ENCODE results near the gene LRRC23. TPM values are rescaled to one million over a fixed set of nuclear protein-coding genes. Genes with fewer than 3 reads are reported as not detected.
A peak's percentile ranks its signal among the peaks of the same experiment; 100 is the strongest.

LRRC23 gene
- total and polyA plus RNA-seq, 2 experiments from 2014 or later, result 2.4 to 9.1 TPM

- peak overlapping the region; percentile 89 for H3K4me3 ChIP-seq
- peaks cover 45% of the 10 kb centered on the region for H3K4me1 Mint-ChIP-seq
These were observed 32.2 kb downstream of the LRRC23 start for GRCh38 chr12:6936636-6937480.

More at GRCh38 chr12:6936636-6937480, 32.2 kb downstream of the LRRC23 start:
- peaks cover 44% of the 10 kb centered on the region for H3F3A ChIP-seq (replicated peaks; ENCODE audit: low read depth)
- ATAC-seq (peak; percentile 26), DNase-seq (ENCODE audit: low spot score) (peak; percentile 78)
- peaks cover 17% of the 10 kb centered on the region for H3K36me3 ChIP-seq (ENCODE audit: insufficient read depth)
- peak overlapping the region; percentile 79 for H3K4me3 Mint-ChIP-seq
- H3K27me3 Mint-ChIP-seq (ENCODE audit: insufficient read depth, low read depth, poor library complexity), result peaks cover 28% of the 10 kb centered on the region
- peak overlapping the region; percentile 97 for H3K27ac ChIP-seq (ENCODE audit: low read depth)
- peaks cover 3% of the 10 kb centered on the region; the same call in 1 of the 3 replicates for H3K9me3 Mint-ChIP-seq
- H3K79me2 ChIP-seq (replicated peaks; ENCODE audit: insufficient read depth), result peaks cover 22% of the 10 kb centered on the region
- TF ChIP-seq STAT1 (IDR thresholded peaks at IDR 0.05; ENCODE audit: unreplicated experiment), result no peak
- TF ChIP-seq REST (IDR thresholded peaks at IDR 0.05; ENCODE audit: unreplicated experiment), result no peak
- no peak for TF ChIP-seq JUNB (IDR thresholded peaks at IDR 0.05; ENCODE audit: unreplicated experiment)
- no peak for TF ChIP-seq EZH2 (IDR thresholded peaks at IDR 0.05; ENCODE audit: low read depth, unreplicated experiment)
- peak; percentile 55; the same call in 1 of the 2 replicates for TF ChIP-seq POLR2AphosphoS5 (IDR thresholded peaks at IDR 0.05; ENCODE audit: low read depth)
- TF ChIP-seq CTCF (conservative IDR thresholded peaks at IDR 0.05; ENCODE audit: low read depth in 2 of 2), result peak; percentile 21 to 45; a peak in 2 of 4 replicates
- TF ChIP-seq EZH2phosphoT487 (IDR thresholded peaks at IDR 0.05; ENCODE audit: unreplicated experiment), result no peak
- no peak for TF ChIP-seq NANOG (IDR thresholded peaks at IDR 0.05; ENCODE audit: borderline replicate concordance)
- TF ChIP-seq ZNF114 (CRISPR knock-in tag; IDR thresholded peaks at IDR 0.05), result no peak
- TF ChIP-seq CREB1 (CRISPR knock-in tag; IDR thresholded peaks at IDR 0.05; ENCODE audit: low read depth), result no peak
- TF ChIP-seq ZNF331 (CRISPR knock-in tag; IDR thresholded peaks at IDR 0.05; ENCODE audit: low read depth), result no peak
- no peak for TF ChIP-seq ETS1 (IDR thresholded peaks at IDR 0.05)
- no peak for TF ChIP-seq ZNF462 (CRISPR knock-in tag; IDR thresholded peaks at IDR 0.05)
- peaks cover 28% of the 10 kb centered on the region for H4K20me1 ChIP-seq (replicated peaks; ENCODE audit: insufficient read depth)
- H3K4me2 ChIP-seq, result peak overlapping the region; percentile 93
- H3K9me2 ChIP-seq (ENCODE audit: insufficient read depth), result no peaks in the 10 kb centered on the region
- no peak overlapping the region for H2AFZ ChIP-seq
- H3K27ac Mint-ChIP-seq, result peak overlapping the region; percentile 95
- peaks cover 72% of the 10 kb centered on the region for H3K36me3 Mint-ChIP-seq (ENCODE audit: low read depth)
- peaks cover 10% of the 10 kb centered on the region for H3K4me1 ChIP-seq (ENCODE audit: insufficient read depth)
- no peaks in the 10 kb centered on the region for H3K27me3 ChIP-seq (ENCODE audit: insufficient read depth)

All from GM23338 (cell line).